ENCODE data around the gene XPR1. TPM values are rescaled to one million over a fixed set of nuclear protein-coding genes. Genes with fewer than 3 reads are reported as not detected.

The XPR1 gene
- total and polyA plus RNA-seq, 2 of the 8 experiments (the other 6 are each of a cell fraction or from before 2014, with no cell fraction given) = 28.6 to 43.9 TPM

DNA sequence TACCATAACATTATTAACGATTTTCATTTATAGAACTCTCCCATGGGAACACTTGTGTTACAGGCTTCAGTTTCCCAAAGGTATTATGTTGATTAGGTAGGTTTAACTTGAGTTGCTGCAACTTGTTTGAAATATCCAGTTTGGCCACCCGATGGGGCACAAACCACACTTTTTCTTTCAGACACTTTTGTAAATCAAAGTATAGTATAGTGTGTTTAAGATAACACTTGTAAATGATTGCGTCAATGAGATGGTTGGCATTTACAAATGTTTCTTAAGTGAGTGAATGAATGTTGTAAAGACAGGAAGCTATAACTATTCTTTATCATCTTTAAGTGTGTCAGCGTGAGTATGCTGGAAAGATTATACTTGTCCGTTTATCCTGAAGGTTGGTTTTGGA is 4.3 kb downstream of the XPR1 start:
- FAIRE-seq = no peak

More for the DNA sequence above, 4.3 kb downstream of the XPR1 start:
- Histone ChIP-seq H3K79me1 (ENCODE audit: low read depth, low read length) (no peaks in the 10 kb centered on the region), H3K79me2 (ENCODE audit: control insufficient read depth in 1 of 2, insufficient read depth in 2 of 2, low read length in 2 of 2) (peaks cover 0 to 71% of the 10 kb centered on the region in 2 experiments; a peak in 3 of 4 replicates), H3K23me2 (ENCODE audit: low read depth, low read length) (no peaks in the 10 kb centered on the region), H2BK12ac (ENCODE audit: low read depth, low read length) (no peak overlapping the region), H4K5ac (ENCODE audit: insufficient read length, low read depth, low read length) (no peak overlapping the region), H3K27ac (ENCODE audit: low read depth, low read length) (no peak overlapping the region), H4K20me1 (replicated peaks in 1 of 2; ENCODE audit: control insufficient read depth in 1 of 2, insufficient read depth in 2 of 2, low read length in 2 of 2) (peaks cover 0 to 4% of the 10 kb centered on the region in 2 experiments), H3K4ac (replicated peaks; ENCODE audit: insufficient read length, low read depth, low read length) (no peak overlapping the region), H3K56ac (replicated peaks; ENCODE audit: insufficient read length, low read depth, low read length) (no peak overlapping the region), H2BK15ac (ENCODE audit: low read length) (no peak overlapping the region), H4K91ac (replicated peaks; ENCODE audit: insufficient read length, low read length) (no peak overlapping the region), H2AFZ (ENCODE audit: low read length) (no peak overlapping the region), H4K8ac (ENCODE audit: extremely low read depth, insufficient read depth, low read length) (no peak overlapping the region), H2BK120ac (replicated peaks; ENCODE audit: low read depth, low read length) (no peak overlapping the region), H3K9ac (replicated peaks in 1 of 4; ENCODE audit: extremely low read depth in 1 of 4, low read depth in 3 of 4, low read length in 3 of 4) (no peak overlapping the region), H3K4me2 (ENCODE audit: insufficient read depth in 1 of 2, low read depth in 2 of 2, low read length in 2 of 2) (no peak overlapping the region), H2BK20ac (ENCODE audit: low read length) (no peak overlapping the region), H3K9me3 (ENCODE audit: insufficient read depth in 2 of 2, low read depth in 1 of 2, low read length in 1 of 2) (no peaks in the 10 kb centered on the region), H3K4me1 (replicated peaks in 1 of 4; ENCODE audit: control insufficient read depth in 3 of 4, insufficient read depth in 4 of 4, low read length in 3 of 4) (no peaks in the 10 kb centered on the region), H3K14ac (ENCODE audit: insufficient read length) (no peak overlapping the region), H2BK5ac (ENCODE audit: low read depth, low read length) (no peak overlapping the region), H3K36me3 (ENCODE audit: control insufficient read depth in 2 of 4, insufficient read depth in 4 of 4, low read length in 3 of 4) (no peaks in the 10 kb centered on the region), H3K27me3 (replicated peaks in 1 of 4; ENCODE audit: control insufficient read depth in 3 of 4, extremely low read depth in 1 of 4, insufficient read depth in 3 of 4, low read length in 3 of 4) (no peaks in the 10 kb centered on the region), H2AK5ac (ENCODE audit: low read depth, low read length) (no peak overlapping the region), H3K18ac (ENCODE audit: extremely low read depth, low read length) (no peak overlapping the region), H3K4me3 (ENCODE audit: extremely low read depth in 1 of 4, insufficient read depth in 2 of 4, low read depth in 3 of 4, low read length in 4 of 4) (no peak overlapping the region), H3K23ac (ENCODE audit: insufficient read length) (no peak overlapping the region)
- ChIA-PET CTCF (ENCODE audit: partially characterized antibody) (interaction anchor here (0.6 to 4.6 kb wide), 10 partner anchors 9 to 284 kb away, joined by 3 to 31 read pairs (median 4); no protein-coding TSS in a partner anchor), POLR2A (ENCODE audit: partially characterized antibody) (no interaction called here)
- DNase-seq (ENCODE audit: low read depth in 1 of 2, low spot score in 2 of 2) = no peak
- peak; percentile 46 to 47 for TF ChIP-seq RAD21 (IDR thresholded peaks at IDR 0.05 in 1 of 2, conservative IDR thresholded peaks at IDR 0.05 in 1 of 2; ENCODE audit: low read depth in 2 of 2, low read length in 2 of 2)
- no peak for TF ChIP-seq JUND (IDR thresholded peaks at IDR 0.05; ENCODE audit: low read length)
- 88% methylated on average over 5 of the region's 5 CpGs; no CpG with 5 or more reads in 1 of the 2 experiments for WGBS, 2 experiments (ENCODE audit: extremely low coverage in 1 of 2, insufficient coverage in 1 of 2, insufficient read length in 1 of 2, insufficient replicate concordance in 2 of 2, low coverage in 1 of 2, low lambda C conversion rate in 2 of 2, missing lambda C conversion rate in 1 of 2)

All from H1 (cell line).